NK-92 (cell line): ENCODE results near the gene ANO3.
"Not testable (repeated sequence)": the region's sequence is repeated elsewhere in the genome, so short reads cannot be mapped to it uniquely, and the experiment has no call there.

ENCODE experiments used
- DNase-seq: peaks from one replicate; lab custom pipeline; 2025; ENCODE audit not compliant: unreplicated experiment; lab: John Stamatoyannopoulos, UW

The ANO3 gene

DNA sequence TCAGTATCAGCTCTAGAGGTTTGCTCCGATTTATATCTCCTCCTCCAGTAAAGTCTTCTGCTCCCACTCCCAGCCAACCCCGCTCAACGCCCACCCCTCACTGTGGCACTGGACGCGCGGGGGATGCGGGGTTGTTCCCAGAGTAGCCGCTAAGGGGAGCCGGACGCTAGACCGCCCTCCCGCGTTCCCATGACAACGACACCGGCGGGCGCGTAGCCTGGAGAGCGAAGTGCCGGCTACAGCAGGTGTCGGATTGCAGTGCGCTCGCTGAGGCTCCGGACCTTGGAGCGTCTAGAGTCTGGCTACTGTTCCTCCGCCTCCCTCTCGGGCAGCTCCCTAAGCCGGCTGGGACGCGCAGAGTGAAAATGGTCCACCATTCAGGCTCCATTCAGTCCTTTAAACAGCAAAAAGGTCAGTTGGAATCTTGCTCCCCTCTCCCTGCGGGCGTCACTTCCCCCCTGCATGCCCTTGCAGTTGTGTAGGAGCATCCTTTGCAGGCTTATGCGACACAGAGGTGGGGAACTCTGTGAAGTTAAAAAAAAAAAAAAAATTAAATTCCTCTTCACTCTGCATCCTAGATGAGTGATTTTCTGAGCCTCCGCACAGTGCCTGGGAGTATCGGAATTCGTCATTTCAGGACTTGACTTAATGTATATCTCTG, at the start of gene ANO3:
Gene ANO3, plus strand, starts transcription at position 220 of the 661 bp plus-strand sequence. Its CDS starts 146 bp downstream, at position 366.
- DNase-seq = no peak

DNA sequence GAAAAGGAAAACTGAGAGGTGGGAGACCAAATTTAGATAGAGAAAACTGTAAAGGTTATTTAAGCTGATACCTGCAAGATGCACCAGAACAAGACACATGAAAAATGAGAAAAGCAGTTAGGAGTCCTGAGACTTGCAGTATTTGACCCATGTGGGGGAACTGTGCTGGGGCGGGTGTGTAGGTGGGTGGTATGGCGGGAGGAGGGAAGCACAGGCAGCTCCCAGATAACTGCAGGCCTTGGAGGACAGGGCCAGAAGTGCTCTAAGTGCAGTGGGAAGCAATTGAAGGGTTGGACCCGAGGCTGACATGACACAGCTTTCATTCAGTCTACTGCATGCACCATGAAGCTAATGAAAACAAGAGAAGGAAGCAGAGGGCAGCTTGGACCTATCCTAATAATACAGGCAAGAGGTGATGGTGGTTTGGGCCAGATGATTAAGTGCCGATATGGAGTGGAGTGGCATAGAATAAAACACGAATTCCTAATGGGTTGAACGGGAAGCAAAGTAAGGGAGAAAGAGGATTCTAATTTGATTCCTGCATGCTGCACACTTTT, 48.0 kb upstream of the ANO3 start:
- no peak for DNase-seq

DNA sequence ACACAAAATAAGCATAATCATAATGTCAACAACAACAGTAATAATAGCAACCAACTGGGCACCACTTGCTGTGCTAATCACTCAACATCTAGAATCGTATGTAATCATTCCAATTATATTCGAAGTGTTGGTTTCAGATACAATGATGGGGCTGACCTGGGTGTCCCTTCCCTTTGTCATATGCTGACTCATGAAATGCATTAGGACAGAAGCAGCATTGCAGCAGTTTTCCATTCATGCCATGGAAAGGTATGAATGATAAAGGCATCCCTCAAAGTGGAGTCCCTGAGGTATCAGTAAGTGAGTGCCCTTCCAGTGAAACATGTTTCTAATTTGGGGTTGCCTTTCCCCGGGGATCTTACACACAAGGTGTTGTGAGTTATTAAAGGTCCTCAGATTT, 46.3 kb upstream of the ANO3 start:
- DNase-seq = no peak

DNA sequence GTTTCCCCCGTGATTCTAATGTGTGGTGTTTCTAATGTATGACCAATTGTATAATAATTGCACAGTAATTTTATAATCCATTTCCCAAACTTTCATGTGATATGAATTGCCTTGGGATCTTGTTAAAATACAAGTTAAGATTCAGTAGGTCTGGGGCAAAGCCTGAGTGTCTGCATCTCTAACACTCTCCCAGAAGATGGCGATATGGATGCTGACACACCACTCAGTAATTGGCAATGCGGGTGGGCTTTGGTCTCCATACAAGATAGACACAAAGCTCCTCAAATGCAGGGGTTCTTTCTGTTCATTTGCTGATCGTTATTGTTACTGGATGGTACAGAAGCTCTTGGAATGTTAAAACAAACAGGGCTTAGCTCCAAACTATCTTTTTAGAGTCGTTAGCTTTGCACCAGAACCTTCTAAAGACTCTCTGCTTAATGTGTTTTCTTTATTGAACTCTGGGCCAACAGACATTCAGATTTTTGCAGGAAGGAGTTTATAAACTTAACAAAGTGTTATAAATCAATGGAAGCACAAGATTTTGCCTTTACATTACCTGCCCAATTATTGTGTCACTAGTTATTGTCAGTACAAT, 45.4 kb upstream of the ANO3 start:
- no peak for DNase-seq

DNA sequence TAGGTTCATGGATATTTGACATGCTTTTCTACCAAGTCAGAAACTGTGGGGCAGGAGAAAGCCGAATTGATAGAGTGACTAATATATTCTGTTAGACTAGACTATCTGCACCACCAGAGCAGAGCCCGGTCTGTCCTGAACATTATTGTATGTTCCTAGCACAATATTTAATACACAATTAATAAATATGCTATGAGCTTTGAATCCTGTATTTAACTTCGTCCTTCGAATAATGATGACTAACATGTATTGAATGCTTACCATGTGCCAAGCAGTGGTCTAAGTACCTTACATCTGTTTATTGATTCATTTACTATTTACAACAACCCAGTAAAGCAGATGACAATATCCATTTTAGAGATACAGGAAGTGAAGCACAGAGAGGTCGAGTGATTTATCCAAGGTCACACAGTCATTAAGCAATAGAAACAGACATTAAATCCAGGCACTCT, 44.8 kb upstream of the ANO3 start:
- DNase-seq = no peak

DNA sequence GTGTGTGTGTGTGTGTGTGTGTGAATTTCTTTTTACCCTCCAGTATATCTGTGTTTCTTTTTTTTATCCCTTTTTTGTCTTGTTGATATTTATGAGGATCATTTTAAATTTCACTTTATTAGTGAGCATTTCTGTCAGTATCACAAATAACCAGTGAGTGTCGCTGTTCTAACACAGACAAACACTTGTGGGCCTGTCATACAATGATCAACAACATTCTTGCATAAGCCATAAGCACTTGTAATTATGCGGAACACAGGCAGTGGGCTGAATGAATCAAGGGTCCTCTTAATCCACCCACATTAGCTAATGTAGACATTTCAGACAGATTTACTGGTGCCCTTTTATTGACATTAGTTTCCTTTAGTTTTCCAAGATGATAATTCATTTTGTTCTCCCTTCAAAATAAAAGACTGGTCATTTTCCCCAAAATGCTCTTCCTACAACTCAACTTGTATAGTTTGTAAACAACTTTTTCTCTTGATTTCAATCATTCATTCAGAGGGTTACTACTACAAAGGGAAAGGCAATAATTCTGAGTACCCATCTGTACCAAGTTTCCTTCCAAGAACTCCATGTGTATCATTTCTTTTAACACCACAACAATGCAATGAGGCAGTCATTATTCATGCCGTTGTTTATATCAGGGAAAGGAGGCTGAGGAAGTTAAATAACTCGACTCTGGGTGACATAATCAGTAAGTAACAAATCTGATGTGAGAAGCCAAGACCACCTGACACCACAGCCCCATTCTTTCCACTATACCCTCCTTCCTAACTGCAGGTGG, 34.5 kb upstream of the ANO3 start:
- DNase-seq = no peak

DNA sequence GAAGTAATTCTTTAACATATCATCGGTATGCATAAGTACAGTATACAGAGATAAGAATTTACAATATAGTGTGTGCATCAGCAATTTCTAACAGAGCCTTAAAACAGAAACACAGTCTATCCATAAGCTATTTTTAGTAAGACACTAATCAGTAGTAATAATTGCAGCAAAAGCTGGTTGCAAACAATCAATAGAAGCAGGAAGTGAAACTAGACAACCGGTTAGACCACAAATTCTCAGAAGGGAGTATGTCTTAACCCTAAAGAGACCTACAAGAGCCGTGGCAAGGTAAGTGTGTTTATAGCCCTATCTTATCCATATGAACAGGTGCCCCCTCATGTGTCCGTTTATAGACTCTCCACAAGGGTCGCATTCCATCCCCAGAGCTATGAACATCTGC, 15.6 kb upstream of the ANO3 start:
- not testable (repeated sequence) for DNase-seq

DNA sequence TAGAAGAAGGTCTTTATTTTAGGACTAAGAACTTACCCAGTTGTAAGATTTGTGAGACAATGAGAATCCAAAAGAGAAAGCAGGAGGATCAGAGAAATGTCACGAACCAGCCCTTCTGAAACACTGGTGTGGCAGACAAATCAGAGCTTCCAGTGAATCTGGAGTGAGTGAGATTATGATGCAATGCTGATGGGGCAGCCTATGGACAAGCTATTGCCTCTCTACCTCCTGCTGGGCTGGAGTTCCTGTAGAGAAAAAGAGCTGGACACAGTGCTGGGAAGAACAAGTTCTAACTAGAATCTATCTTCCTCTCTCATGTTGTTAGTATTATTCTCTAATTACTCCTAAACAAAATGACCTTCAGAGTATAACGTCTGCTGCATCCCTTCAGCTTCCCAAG, 12.0 kb upstream of the ANO3 start:
- DNase-seq = no peak

DNA sequence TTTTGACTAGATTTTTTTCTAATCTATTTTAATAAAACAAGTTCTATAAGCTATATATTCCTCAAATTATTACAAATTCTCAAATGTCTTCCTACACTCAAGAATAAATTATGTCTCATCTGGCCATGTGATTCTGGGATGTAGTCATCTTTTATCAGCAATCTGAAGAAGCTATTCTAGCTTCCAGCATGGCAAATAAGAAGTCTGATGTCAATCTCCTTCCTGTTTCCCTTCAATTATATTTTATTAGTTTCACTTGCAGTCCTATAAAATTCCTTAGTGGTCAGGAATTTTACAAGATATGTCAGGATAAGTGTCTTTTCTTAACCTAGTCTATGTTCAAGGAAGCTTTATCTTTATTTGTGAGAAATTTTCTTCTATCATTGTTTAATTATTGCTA, 10.4 kb upstream of the ANO3 start:
- DNase-seq = no peak

DNA sequence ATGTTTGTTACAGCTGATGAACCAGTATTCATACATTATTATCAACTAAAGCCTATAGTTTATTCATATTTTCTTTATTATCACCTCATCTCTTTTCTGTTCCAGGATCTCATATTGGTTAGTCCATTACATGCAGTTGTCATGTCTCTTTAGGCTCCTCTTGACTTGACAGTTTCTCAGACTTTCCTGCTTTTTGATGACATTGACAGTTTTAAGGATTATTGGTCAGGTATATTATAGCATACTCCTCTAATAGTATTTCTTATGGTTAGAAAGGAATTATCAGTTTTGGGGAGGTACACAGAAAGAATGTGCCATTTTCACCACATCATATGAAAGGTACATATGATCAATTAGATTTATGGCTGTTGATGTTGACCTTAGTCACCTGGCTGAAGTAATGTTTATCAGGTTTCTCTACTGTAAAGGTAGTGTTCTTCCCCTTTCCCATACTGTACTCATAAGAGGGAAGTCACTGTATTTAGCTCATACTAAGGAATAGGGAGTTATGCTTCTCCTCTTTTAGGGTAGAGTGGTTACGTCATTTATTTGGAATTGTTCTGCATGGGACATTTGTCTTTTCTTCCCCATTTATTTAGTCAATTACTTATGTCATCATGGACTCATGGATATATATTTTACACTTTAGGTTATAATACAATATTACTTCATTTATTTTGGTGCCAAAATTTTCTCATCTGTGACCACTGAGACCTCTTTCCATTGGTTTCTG, 9.4 kb upstream of the ANO3 start:
- DNase-seq = no peak

DNA sequence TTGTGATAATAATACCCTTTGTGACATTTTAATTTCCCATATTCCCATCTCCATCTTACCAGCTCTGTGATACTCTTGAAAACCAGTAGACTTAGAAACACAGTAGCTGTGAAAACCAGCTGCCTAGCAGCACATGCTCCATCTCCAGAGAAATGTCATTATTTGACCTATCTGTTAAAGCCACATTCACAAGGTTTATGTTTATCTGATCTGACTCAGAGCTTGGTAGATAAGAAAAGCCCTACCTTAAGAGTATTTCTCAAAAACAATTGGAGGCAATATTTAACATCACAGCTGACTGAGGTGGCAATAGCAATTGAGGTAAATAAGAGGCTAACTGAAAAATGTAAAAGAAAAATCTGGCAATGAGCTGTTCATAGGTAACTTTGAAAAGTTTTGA, 8.1 kb upstream of the ANO3 start:
- no peak for DNase-seq

DNA sequence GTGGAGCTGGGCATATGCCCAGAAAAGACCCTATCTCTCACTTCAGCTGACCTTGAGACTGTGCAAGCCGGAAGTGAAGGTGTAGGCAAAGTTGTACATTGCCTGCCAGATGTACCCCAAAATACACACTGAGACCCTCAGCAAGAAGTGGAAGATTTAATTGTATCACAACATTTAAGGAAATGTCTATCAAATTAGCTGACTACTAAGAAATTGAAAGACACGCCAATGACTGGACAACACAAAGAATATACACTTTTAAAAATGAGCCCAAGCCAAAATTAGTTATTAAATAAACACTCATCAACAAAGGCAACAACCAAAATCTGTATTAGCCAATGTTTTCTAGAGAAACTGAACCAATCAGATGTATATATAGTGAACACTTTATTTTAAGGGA, 7.7 kb upstream of the ANO3 start:
- DNase-seq = no peak

DNA sequence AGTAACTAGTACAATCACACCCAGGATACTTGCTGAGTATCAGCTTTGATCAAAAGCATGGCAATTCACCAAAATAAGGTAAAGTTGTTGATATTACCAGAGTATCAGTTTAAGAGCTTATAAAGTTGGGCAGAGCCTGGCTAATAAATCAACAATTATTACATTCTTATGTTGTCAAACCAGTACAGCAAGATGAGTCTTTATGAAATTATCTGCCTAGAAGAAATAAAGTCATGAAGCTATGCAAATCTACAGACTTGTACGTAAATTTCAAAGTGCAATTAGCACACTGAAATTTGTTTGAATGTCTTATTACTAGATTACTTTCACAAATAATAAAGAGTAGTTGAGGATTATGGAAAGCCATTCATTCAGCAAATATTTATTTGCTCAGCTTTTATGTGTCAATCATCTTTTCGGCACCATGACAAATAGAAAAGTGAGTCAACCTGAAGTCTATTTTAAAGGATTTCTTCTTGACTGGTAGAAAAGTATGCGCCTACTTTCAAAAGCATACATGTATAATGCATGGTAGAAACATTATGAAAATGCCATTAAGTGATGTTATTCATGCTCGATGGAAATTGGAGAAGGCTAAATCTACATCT, 5.0 kb upstream of the ANO3 start:
- no peak for DNase-seq

DNA sequence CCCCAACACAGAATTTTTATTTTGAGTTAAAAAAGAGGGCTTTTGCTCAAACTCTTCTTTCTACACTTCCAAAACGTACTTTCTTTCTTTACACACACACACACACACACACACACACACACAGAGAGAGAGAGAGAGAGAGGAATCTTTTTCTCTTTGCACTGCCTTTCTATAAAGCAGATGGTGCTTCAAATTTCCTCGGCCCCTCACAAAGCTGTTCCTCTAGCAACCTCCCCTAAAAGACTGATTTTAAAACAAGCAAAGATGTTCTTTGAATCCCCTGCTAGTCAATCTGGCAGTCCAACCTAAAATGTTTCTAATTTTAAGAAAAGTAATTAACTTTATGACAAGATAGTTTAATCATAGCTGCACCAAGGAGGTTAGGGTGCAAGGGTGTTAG, 2.7 kb upstream of the ANO3 start:
- no peak for DNase-seq

DNA sequence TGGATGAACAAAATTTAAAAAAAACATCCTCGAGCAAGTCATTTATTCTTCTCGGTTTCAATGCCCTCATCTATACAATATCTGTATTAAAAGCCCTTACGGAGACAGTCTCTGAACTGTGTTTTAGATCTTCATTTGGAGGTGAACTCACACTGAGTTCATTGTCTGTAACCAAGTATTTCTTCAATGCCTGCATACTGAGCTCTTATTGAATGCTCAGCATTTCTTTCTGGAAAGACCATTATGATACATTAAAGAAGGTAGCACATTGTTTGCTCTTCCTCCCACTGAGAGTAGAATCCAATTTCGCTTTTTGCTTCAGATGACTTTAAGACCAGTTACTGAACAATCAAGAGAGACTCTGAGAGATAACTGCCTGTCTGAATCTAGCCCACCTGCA, 1.7 kb upstream of the ANO3 start:
- DNase-seq = no peak

DNA sequence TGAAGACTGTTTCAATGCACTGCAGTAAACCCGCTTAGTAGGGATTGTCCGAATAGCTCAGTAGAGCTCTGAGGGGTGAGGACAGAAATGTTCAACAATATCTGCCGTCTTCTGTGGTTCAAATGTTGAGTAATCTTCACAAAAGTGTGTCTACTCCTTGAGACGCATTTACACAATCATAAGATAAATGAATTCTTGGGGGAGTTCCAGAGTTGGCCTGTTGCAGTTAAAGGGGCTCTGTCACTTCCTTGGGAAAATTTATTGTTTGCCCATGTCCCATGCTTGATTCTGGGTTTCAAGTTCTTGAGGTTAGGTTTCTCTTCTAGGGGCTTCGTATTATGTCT, 614 bp downstream of the ANO3 start:
- DNase-seq = no peak

DNA sequence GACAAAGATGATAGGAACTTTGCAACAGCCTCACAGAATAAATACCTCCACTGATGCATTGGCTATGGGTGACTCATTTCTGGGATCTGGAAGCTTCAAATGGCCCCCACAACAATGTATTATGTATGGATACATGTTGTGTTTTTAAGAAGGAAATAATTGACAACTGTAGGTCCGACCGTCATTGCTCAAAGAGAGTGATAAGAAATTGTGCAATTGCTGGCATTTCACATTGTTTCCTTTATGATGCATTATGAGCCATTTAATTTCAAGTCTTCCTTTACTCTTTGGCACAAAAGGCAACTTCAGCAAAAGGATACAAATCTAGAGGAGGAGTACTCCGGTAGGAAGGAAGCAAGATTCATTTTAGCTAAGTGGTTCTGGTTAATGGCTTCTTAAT, 2.0 kb downstream of the ANO3 start:
- DNase-seq = no peak

DNA sequence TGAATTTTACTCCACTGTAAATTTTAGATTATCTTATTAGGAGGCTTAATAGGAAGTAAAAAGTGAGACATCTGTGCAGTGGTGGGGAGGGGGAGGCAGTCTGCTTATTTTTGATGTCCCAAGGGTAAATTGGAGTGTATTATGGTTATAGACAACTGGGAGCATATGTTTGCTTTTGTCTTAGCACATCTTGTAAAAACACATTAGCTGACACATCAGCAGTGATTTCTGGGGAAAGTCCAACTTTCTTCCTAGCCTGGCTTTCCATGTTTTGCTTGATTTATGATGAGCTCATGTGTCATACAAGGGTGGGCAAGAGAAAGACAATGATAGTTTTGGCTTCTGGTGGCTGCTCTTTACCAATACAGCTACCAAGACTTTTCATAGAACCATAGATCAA, 4.0 kb downstream of the ANO3 start:
- DNase-seq = no peak

DNA sequence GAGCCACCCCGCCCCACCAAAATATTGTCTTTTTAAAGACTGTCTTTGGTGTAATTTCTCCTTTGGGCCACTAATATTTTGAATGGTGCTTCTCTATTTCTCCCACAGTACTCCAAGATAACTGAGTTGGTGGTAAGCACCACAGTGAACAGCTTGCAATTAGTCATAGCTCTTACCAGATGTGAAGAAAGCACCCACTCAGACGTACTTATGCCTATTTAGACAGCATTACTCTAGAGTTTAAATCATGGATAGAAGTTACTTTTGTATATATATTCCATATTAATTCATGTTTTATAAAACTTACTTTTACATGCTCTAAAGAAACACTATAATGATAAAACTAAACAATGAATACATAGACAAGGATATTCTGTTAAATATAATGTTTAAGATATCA, 12.7 kb downstream of the ANO3 start:
- no peak for DNase-seq

DNA sequence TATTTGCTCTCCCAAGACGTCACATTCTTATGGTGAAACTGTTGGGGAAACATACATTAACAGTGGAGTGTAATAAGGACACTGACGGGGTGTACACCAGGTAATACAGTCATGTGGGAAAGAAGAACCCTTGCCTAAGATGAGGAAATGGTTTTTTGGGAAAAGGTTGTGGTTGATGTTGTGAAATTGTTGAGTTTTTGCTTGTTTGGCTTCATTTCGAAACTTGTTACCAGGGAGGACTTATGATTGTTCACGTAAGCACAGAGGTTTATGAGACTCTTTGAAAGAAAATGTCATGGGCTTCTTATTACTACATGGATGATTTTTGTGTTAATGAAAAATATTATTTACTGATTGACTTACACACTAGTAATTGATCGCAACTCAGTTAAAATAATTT, 16.8 kb downstream of the ANO3 start:
- no peak for DNase-seq

DNA sequence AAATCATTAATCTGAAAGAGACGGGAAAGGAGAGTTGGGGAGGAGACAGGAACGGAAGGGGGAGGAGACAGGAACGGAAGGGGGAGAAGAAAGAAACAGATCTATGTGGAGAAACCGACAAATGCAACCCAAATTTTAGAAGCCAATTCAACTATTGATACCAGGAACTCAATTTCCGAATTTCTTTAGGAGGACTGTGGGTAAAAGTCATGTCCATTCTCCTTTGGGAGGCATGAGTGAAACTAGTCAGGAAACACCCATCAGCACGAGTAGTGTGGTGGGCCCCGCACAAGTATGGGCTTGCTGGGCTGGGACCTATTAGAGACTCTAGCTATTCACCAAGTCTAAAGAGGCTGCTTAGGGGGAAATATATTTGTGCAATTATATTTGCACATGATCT, 18.1 kb downstream of the ANO3 start:
- DNase-seq = no peak
